ENCODE results near the gene ASPSCR1.

ASPSCR1 gene

GRCh38 chr17:82001571-82002056 is 24.2 kb downstream of the ASPSCR1 start:
- DNase-seq: no peak

GRCh38 chr17:82003411-82004381 is 26.3 kb downstream of the ASPSCR1 start:
- no peak for DNase-seq

- no peak for DNase-seq
Measured at GRCh38 chr17:82004517-82005455, 27.4 kb downstream of the ASPSCR1 start.

- no peak for DNase-seq
Measured at GRCh38 chr17:82005701-82006348, 28.4 kb downstream of the ASPSCR1 start.

GRCh38 chr17:82006468-82007227 is 29.2 kb downstream of the ASPSCR1 start:
- DNase-seq: no peak

GRCh38 chr17:82007228-82007494 is 29.7 kb downstream of the ASPSCR1 start:
- DNase-seq: no peak

- no peak for DNase-seq
Measured at GRCh38 chr17:82007495-82008257, 30.2 kb downstream of the ASPSCR1 start.

- DNase-seq: no peak
Measured at GRCh38 chr17:82008258-82008940, 31.0 kb downstream of the ASPSCR1 start.

- DNase-seq: no peak
Measured at GRCh38 chr17:82008941-82009405, 31.5 kb downstream of the ASPSCR1 start.

GRCh38 chr17:82009413-82009812 is 32.0 kb downstream of the ASPSCR1 start:
- DNase-seq: no peak

- DNase-seq: no peak
Measured at GRCh38 chr17:82010575-82011525, 33.4 kb downstream of the ASPSCR1 start.

GRCh38 chr17:82011617-82012187 is 34.3 kb downstream of the ASPSCR1 start:
- no peak for DNase-seq

- no peak for DNase-seq
Measured at GRCh38 chr17:82012261-82012639, 34.8 kb downstream of the ASPSCR1 start.

- DNase-seq: no peak
Measured at GRCh38 chr17:82012640-82013295, 35.3 kb downstream of the ASPSCR1 start.

- DNase-seq: no peak
Measured at GRCh38 chr17:82013341-82013740, 35.9 kb downstream of the ASPSCR1 start.

GRCh38 chr17:82013772-82014321 is 36.4 kb downstream of the ASPSCR1 start:
- DNase-seq: no peak

- DNase-seq: no peak
Measured at GRCh38 chr17:82014432-82014831, 37.0 kb downstream of the ASPSCR1 start.

GRCh38 chr17:82014971-82015310 is 37.5 kb downstream of the ASPSCR1 start:
- no peak for DNase-seq

All from activated CD8-positive, alpha-beta memory T cell treated with anti-CD3 and anti-CD28 coated beads for 24 hours (primary cell).